Transverse colon (tissue), 4 donors: ENCODE results near the gene RTF1.

Source experiments
- EP300 ChIP-seq: sonication (generic); formaldehyde crosslinking; IDR thresholded peaks from one replicate; pipeline ENCODE4 v1.6.1; 2017; ENCODE audit warnings: antibody characterized with exemption, low read depth
- POLR2A ChIP-seq: fragments of 450-650 bp; IDR thresholded peaks from one replicate; pipeline ENCODE4 v1.6.1; 2016; ENCODE audit warnings: antibody characterized with exemption, mild to moderate bottlenecking, moderate library complexity
- POLR2AphosphoS5 ChIP-seq, 3 donors: sonication (generic); formaldehyde crosslinking; IDR thresholded peaks; one replicate each; pipeline ENCODE4 v1.6.1; 2016; ENCODE audit warnings: antibody characterized with exemption in 3 of 3
- TF ChIP-seq, protein P1 (sequence below), 5 experiments: fragments of 200-600 bp in 3 of 5; fragments of 450-650 bp in 2 of 5; sonication (generic) in 3 of 5; IDR thresholded peaks; 1 replicate in 2 of 5; 2 replicates in 3 of 5; pipeline ENCODE4 v1.5.1; 2016 to 2017; ENCODE audit warnings: antibody characterized with exemption in 5 of 5, inconsistent platforms in 3 of 5, mild to moderate bottlenecking in 2 of 5, moderate library complexity in 1 of 5

- TF ChIP-seq, protein P1, sequence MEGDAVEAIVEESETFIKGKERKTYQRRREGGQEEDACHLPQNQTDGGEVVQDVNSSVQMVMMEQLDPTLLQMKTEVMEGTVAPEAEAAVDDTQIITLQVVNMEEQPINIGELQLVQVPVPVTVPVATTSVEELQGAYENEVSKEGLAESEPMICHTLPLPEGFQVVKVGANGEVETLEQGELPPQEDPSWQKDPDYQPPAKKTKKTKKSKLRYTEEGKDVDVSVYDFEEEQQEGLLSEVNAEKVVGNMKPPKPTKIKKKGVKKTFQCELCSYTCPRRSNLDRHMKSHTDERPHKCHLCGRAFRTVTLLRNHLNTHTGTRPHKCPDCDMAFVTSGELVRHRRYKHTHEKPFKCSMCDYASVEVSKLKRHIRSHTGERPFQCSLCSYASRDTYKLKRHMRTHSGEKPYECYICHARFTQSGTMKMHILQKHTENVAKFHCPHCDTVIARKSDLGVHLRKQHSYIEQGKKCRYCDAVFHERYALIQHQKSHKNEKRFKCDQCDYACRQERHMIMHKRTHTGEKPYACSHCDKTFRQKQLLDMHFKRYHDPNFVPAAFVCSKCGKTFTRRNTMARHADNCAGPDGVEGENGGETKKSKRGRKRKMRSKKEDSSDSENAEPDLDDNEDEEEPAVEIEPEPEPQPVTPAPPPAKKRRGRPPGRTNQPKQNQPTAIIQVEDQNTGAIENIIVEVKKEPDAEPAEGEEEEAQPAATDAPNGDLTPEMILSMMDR (IDR thresholded peaks at IDR 0.05) = no peak
- TF ChIP-seq POLR2AphosphoS5 (IDR thresholded peaks at IDR 0.05) (no peak), POLR2A (no peak), EP300 (no peak)
Observed at GRCh38 chr15:41521614-41522013, 104.7 kb downstream of the RTF1 start.
